Thyroid gland (tissue), 4 donors: Measurements from ENCODE around the gene LACC1.

Source experiments
- CTCF ChIP-seq, 6 experiments: fragments of 200-600 bp in 3 of 6; fragments of 450-650 bp in 3 of 6; sonication (generic) in 3 of 6; IDR thresholded peaks; one replicate each; pipeline ENCODE4 v1.5.1; 2016 to 2019; ENCODE audit warnings: antibody characterized with exemption in 6 of 6, mild to moderate bottlenecking in 2 of 6, inconsistent platforms in 1 of 6, moderate library complexity in 1 of 6
- POLR2A ChIP-seq, 2 donors: fragments of 450-650 bp; IDR thresholded peaks; one replicate each; pipeline ENCODE4 v1.6.1; 2017; ENCODE audit warnings: antibody characterized with exemption in 2 of 2, mild to moderate bottlenecking in 2 of 2, moderate library complexity in 1 of 2

- TF ChIP-seq CTCF (IDR thresholded peaks at IDR 0.05) = no peak
- no peak for TF ChIP-seq POLR2A (IDR thresholded peaks at IDR 0.05)
Observed at GRCh38 chr13:43939086-43939485, 59.4 kb downstream of the LACC1 start.
